ENCODE measurements around the gene KCNB1.

GRCh38 chr20:49347156-49347555 lies 135.3 kb downstream of the KCNB1 start:
- TF ChIP-seq POLR2A (IDR thresholded peaks at IDR 0.05; ENCODE audit: low read depth, low read length) = no peak
- no peak for TF ChIP-seq TAF1 (IDR thresholded peaks at IDR 0.05; ENCODE audit: low read depth, low read length)
- no peak for TF ChIP-seq POLR2AphosphoS5 (IDR thresholded peaks at IDR 0.05; ENCODE audit: low read depth, low read length)
- TF ChIP-seq SPI1 (IDR thresholded peaks at IDR 0.05; ENCODE audit: low read depth, low read length) = no peak
